Testis (tissue), 3 donors: ENCODE data around the gene MPPED1. TPM values are rescaled to one million over a fixed set of nuclear protein-coding genes. Genes with fewer than 3 reads are reported as not detected.

Experiments used
- DNase-seq: peaks from one replicate; pipeline ENCODE4 v3.0.0-alpha.2; 2019
- H3K27ac ChIP-seq, 2 donors: fragments of 200-600 bp; sonication (generic); one replicate each; pipeline ENCODE4 v1.5.1; 2019
- H3K27me3 ChIP-seq: fragments of 200-600 bp; sonication (generic); one replicate; pipeline ENCODE4 v1.5.1; 2019
- H3K36me3 ChIP-seq: fragments of 200-600 bp; sonication (generic); one replicate; pipeline ENCODE4 v1.5.1; 2017; ENCODE audit warnings: low read depth; ENCODE audit errors: missing control alignments
- H3K4me1 ChIP-seq: fragments of 200-600 bp; sonication (generic); one replicate; pipeline ENCODE4 v1.5.1; 2019
- H3K4me3 ChIP-seq, 2 donors: fragments of 200-600 bp; sonication (generic); one replicate each; pipeline ENCODE4 v1.5.1; 2017 to 2019
- H3K9me3 ChIP-seq: fragments of 200-600 bp; sonication (generic); one replicate; pipeline ENCODE4 v1.5.1; 2017
- CTCF ChIP-seq, 3 experiments: fragments of 450-650 bp in 2 of 3; fragments of 200-600 bp in 1 of 3; sonication (generic) in 1 of 3; IDR thresholded peaks; one replicate each; pipeline ENCODE4 v1.5.1; 2016 to 2019; ENCODE audit warnings: antibody characterized with exemption in 3 of 3, mild to moderate bottlenecking in 2 of 3, moderate library complexity in 1 of 3
- POLR2A ChIP-seq: fragments of 450-650 bp; IDR thresholded peaks from one replicate; pipeline ENCODE4 v1.6.1; 2017; ENCODE audit warnings: antibody characterized with exemption, mild to moderate bottlenecking, moderate library complexity
- WGBS, 2 donors: methylation state at CpG; one replicate each; pipeline ENCODE4 v1.1.5; 2018; 5-methylcytosine and 5-hydroxymethylcytosine counted together
- intact Hi-C: fragments of 100-400 bp; cut with DNase I; formaldehyde crosslinking; loops from one replicate; pipeline ENCODE4 v1.15.1; 2023; ENCODE audit warnings: low total_unique reads
- polyA plus RNA-seq: library from polyadenylated mRNA; stranded (reverse); fragments of 350-450 nt; fragmentation: Illumina TruSeq; extraction: RNeasy Lipid Tissue Mini Kit (QIAGEN cat#74804); gene quantifications from one replicate; pipeline ENCODE4 v1.2.3, GENCODE V29; 2014; ENCODE audit warnings: low read depth, low replicate concordance; ENCODE audit not compliant: insufficient read depth
- total RNA-seq, 2 donors: library from RNA; depleted of rRNA; stranded (reverse); fragments of >200 nt; gene quantifications; one replicate each; pipeline ENCODE4 v1.2.3, GENCODE V29; 2016

MPPED1 gene
- total and polyA plus RNA-seq, 3 donors from 2014 or later: 1.3 to 5.9 (median 4.1) TPM

GRCh38 chr22:43427296-43428004 lies 15.6 kb downstream of the MPPED1 start:
- DNase-seq: no peak
- Histone ChIP-seq H3K9me3 (no peaks in the 10 kb centered on the region), H3K36me3 (no peaks in the 10 kb centered on the region), H3K27me3 (no peaks in the 10 kb centered on the region), H3K27ac (no peak overlapping the region), H3K4me1 (no peaks in the 10 kb centered on the region), H3K4me3 (no peak overlapping the region)
- intact Hi-C loops: no loop called here
- TF ChIP-seq POLR2A (no peak), CTCF (IDR thresholded peaks at IDR 0.05) (no peak)
- 76 to 80% methylated on average over 19 to 23 of the region's 23 CpGs for WGBS, 2 donors

- no peaks in the 10 kb centered on the region for H3K9me3 ChIP-seq
- no peak overlapping the region for H3K4me3 ChIP-seq
- intact Hi-C loops: no loop called here
- WGBS, 2 donors: 80 to 81% methylated on average over 10 of the region's 10 CpGs
- no peak overlapping the region for H3K27ac ChIP-seq
- no peak for DNase-seq
- H3K27me3 ChIP-seq: no peaks in the 10 kb centered on the region
- H3K36me3 ChIP-seq: no peaks in the 10 kb centered on the region
- TF ChIP-seq CTCF (IDR thresholded peaks at IDR 0.05) (no peak), POLR2A (no peak)
- H3K4me1 ChIP-seq: no peaks in the 10 kb centered on the region
Observed at GRCh38 chr22:43428005-43428485, 16.2 kb downstream of the MPPED1 start.

GRCh38 chr22:43428521-43428920 lies 16.7 kb downstream of the MPPED1 start:
- Histone ChIP-seq H3K4me3 (no peak overlapping the region), H3K27me3 (no peaks in the 10 kb centered on the region), H3K36me3 (no peaks in the 10 kb centered on the region), H3K27ac (no peak overlapping the region), H3K4me1 (no peaks in the 10 kb centered on the region), H3K9me3 (no peaks in the 10 kb centered on the region)
- 86% methylated on average over 6 to 9 of the region's 9 CpGs for WGBS, 2 donors
- intact Hi-C loops: no loop called here
- no peak for DNase-seq
- TF ChIP-seq POLR2A: no peak
- no peak for TF ChIP-seq CTCF (IDR thresholded peaks at IDR 0.05)

GRCh38 chr22:43429426-43429825 lies 17.6 kb downstream of the MPPED1 start:
- WGBS, 2 donors: 88 to 89% methylated on average over 5 of the region's 5 CpGs
- H3K27me3 ChIP-seq: no peaks in the 10 kb centered on the region
- intact Hi-C loops: no loop called here
- H3K4me3 ChIP-seq: no peak overlapping the region
- no peak overlapping the region for H3K27ac ChIP-seq
- DNase-seq: no peak
- H3K9me3 ChIP-seq: no peaks in the 10 kb centered on the region
- no peaks in the 10 kb centered on the region for H3K36me3 ChIP-seq
- no peaks in the 10 kb centered on the region for H3K4me1 ChIP-seq
- TF ChIP-seq POLR2A: no peak
- TF ChIP-seq CTCF (IDR thresholded peaks at IDR 0.05): no peak
